ENCODE results near the gene FCHSD2.

FCHSD2 gene

GRCh38 chr11:73004088-73004487, 138.0 kb downstream of the FCHSD2 start:
- no peaks in the 10 kb centered on the region for H3K9me3 ChIP-seq (ENCODE audit: control insufficient read depth, low read length)
- H3K27ac ChIP-seq, result no peak overlapping the region
- H2AFZ ChIP-seq, result no peak overlapping the region
- H3K9ac ChIP-seq, result no peak overlapping the region
- no peak overlapping the region for H3K4me2 ChIP-seq (ENCODE audit: low read length)
- H3K79me2 ChIP-seq, result no peaks in the 10 kb centered on the region
- H3K36me3 ChIP-seq (ENCODE audit: control insufficient read depth, insufficient read depth, low read length), result no peaks in the 10 kb centered on the region
- no peak overlapping the region for H3K4me3 ChIP-seq (ENCODE audit: low read depth, low read length)
- H3K4me1 ChIP-seq, result no peaks in the 10 kb centered on the region
- H3K27me3 ChIP-seq (ENCODE audit: control insufficient read depth, insufficient read depth, low read length), result no peaks in the 10 kb centered on the region
- TF ChIP-seq CTCF (IDR thresholded peaks at IDR 0.05), result no peak

- Histone ChIP-seq H3K9ac (no peak overlapping the region), H3K79me2 (no peaks in the 10 kb centered on the region), H3K4me2 (ENCODE audit: low read length) (no peak overlapping the region), H3K27ac (no peak overlapping the region), H3K27me3 (ENCODE audit: control insufficient read depth, insufficient read depth, low read length) (no peaks in the 10 kb centered on the region), H3K36me3 (ENCODE audit: control insufficient read depth, insufficient read depth, low read length) (no peaks in the 10 kb centered on the region), H2AFZ (no peak overlapping the region), H3K9me3 (ENCODE audit: control insufficient read depth, low read length) (no peaks in the 10 kb centered on the region), H3K4me3 (ENCODE audit: low read depth, low read length) (no peak overlapping the region), H3K4me1 (no peaks in the 10 kb centered on the region)
- TF ChIP-seq CTCF (IDR thresholded peaks at IDR 0.05), result no peak
These were observed 139.0 kb downstream of the FCHSD2 start for GRCh38 chr11:73003088-73003487.

- Histone ChIP-seq H3K4me1 (no peaks in the 10 kb centered on the region), H3K9ac (no peak overlapping the region), H3K36me3 (ENCODE audit: control insufficient read depth, insufficient read depth, low read length) (no peaks in the 10 kb centered on the region), H3K4me3 (ENCODE audit: low read depth, low read length) (no peak overlapping the region), H3K4me2 (ENCODE audit: low read length) (no peak overlapping the region), H3K27ac (no peak overlapping the region), H3K9me3 (ENCODE audit: control insufficient read depth, low read length) (no peaks in the 10 kb centered on the region), H3K79me2 (no peaks in the 10 kb centered on the region), H2AFZ (no peak overlapping the region), H3K27me3 (ENCODE audit: control insufficient read depth, insufficient read depth, low read length) (no peaks in the 10 kb centered on the region)
- TF ChIP-seq CTCF (IDR thresholded peaks at IDR 0.05), result no peak
These were observed 139.9 kb downstream of the FCHSD2 start for GRCh38 chr11:73002214-73002613.

- Histone ChIP-seq H3K9me3 (ENCODE audit: control insufficient read depth, low read length) (no peaks in the 10 kb centered on the region), H3K27ac (no peak overlapping the region), H3K27me3 (ENCODE audit: control insufficient read depth, insufficient read depth, low read length) (no peaks in the 10 kb centered on the region), H3K79me2 (no peaks in the 10 kb centered on the region), H3K4me2 (ENCODE audit: low read length) (no peak overlapping the region), H3K9ac (no peak overlapping the region), H3K4me1 (no peaks in the 10 kb centered on the region), H3K36me3 (ENCODE audit: control insufficient read depth, insufficient read depth, low read length) (no peaks in the 10 kb centered on the region), H2AFZ (no peak overlapping the region), H3K4me3 (ENCODE audit: low read depth, low read length) (no peak overlapping the region)
- no peak for TF ChIP-seq CTCF (IDR thresholded peaks at IDR 0.05)
These were observed 140.5 kb downstream of the FCHSD2 start for GRCh38 chr11:73001615-73002014.

GRCh38 chr11:72998676-72999075, 143.4 kb downstream of the FCHSD2 start:
- Histone ChIP-seq H3K4me2 (ENCODE audit: low read length) (no peak overlapping the region), H3K9me3 (ENCODE audit: control insufficient read depth, low read length) (no peaks in the 10 kb centered on the region), H2AFZ (no peak overlapping the region), H3K36me3 (ENCODE audit: control insufficient read depth, insufficient read depth, low read length) (no peaks in the 10 kb centered on the region), H3K27ac (no peak overlapping the region), H3K27me3 (ENCODE audit: control insufficient read depth, insufficient read depth, low read length) (no peaks in the 10 kb centered on the region), H3K4me3 (ENCODE audit: low read depth, low read length) (no peak overlapping the region), H3K4me1 (no peaks in the 10 kb centered on the region), H3K9ac (no peak overlapping the region), H3K79me2 (no peaks in the 10 kb centered on the region)
- no peak for TF ChIP-seq CTCF (IDR thresholded peaks at IDR 0.05)
